Measurements from ENCODE around the gene GRAMD2B.
A peak's percentile ranks its signal among the peaks of the same experiment; 100 is the strongest.

The GRAMD2B gene

DNA sequence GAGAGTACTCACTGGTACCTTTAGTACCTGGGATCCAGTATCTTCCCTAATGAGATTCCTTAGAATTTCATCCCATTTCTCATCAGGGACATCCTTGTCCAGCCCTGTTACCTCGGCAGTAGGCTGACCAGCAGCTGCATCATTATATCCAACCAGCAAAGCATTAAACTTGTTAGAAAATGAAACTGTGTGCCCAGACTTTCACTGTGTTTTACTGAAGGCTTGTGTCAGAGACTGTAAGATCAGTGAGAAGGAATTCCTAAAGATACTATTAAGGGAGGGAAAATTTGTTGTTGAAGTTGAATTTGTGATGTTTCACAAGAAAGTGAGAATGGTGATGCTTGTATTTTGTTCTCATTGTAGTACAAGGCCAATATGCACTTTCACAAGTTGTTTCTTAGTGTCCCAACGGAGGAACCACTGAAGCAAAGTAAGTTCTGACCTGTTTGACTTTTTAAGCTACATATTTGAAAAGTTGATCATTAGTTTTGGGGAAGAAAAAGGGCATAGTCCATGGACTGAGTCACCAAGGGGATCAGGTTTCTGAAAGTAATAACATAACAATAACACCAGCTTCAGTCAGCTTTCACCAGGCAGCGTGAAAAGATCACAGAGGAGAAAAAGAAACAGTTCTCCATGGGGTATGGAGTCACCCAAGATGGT, 48.8 kb downstream of the GRAMD2B start:
- no peak for ATAC-seq
- no peak overlapping the region for H3K27ac Mint-ChIP-seq
- H3K4me3 Mint-ChIP-seq = no peak overlapping the region
- H3K4me1 Mint-ChIP-seq = no peaks in the 10 kb centered on the region
- H3K27me3 Mint-ChIP-seq = no peaks in the 10 kb centered on the region
- DNase-seq = no peak
- H3K9me3 Mint-ChIP-seq = no peaks in the 10 kb centered on the region

DNA sequence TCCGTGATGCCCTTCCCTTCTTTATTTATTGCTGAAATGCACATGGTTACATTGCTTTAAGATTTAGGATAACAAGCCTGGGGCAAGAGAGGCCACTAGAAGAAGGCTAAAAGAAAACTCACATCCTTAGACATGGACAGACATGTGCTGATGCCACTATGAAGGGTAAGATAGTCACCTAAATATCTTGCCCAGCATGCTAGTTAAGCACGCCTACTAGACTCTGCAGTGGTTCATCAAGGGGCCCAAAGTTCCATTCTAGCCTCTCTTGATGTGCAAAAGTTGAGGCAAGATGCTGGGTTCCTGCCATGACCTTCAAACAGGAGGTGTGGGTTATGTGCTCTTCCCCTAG, 49.3 kb downstream of the GRAMD2B start:
- DNase-seq (no peak), ATAC-seq (no peak)
- Mint-ChIP-seq H3K27ac (no peak overlapping the region), H3K9me3 (no peaks in the 10 kb centered on the region), H3K4me1 (no peaks in the 10 kb centered on the region), H3K4me3 (no peak overlapping the region), H3K27me3 (no peaks in the 10 kb centered on the region)

DNA sequence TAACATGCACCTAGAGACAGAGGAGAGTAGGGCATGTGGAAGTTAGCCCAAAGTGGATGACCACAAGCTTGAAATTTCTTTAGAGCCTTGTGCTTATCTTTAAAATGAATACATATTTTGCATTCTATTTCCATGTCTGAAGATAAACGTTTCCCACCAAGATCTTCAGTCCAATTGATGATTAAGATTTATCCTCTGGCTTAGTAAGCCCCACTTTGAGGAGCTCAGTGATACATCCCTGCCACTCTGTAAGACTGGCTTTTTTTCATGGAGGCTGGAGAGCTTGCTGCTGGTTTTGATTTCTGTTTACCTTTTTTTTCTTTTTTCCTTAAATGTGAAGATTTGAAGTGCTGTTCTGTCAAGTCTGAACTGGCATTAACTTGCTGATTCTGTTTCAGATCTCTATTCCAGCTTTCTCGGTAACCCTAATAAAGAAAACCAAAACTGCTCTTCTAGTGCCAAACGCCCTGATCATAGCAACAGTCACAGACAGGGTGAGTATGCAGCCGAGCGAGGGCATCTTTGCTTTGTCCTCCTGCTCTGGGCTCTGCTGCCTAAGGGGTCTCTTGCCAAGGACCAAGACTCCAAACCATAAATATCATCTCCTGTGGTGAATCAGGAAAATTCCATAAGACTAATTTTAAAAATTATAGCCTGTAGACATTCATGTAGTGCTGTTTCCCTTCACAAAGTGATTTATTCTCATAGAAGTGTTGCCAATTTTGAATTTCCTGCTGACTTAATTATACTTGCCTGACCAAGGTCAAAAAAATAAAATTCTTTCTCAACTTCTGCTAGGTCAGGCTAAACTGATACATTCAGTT, 54.3 kb downstream of the GRAMD2B start:
- H3K4me3 Mint-ChIP-seq = no peak overlapping the region

DNA sequence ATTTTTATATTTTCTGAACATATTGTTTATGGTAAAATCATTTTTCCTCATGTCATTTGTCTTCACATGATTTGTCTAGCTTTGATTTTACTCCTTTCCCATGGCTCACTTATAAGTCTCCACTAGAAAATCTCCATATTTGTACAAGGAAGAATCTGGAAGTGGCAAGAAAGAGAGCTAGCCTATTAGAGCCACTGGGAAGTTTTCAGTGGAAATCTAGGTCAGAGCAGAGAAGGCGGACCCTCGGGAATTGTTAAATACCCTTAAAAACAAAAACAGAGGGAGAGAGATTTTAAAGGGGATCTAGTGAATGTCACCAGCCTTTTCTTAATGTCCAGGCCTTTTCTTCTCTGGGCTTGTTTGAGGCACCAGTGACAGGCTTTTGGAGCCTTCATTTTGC, 56.6 kb downstream of the GRAMD2B start:
- Mint-ChIP-seq H3K9me3 (no peaks in the 10 kb centered on the region), H3K4me3 (no peak overlapping the region), H3K27me3 (no peaks in the 10 kb centered on the region), H3K4me1 (no peaks in the 10 kb centered on the region), H3K27ac (no peak overlapping the region)
- DNase-seq (no peak), ATAC-seq (no peak)

More for the DNA sequence above, 54.3 kb downstream of the GRAMD2B start:
- H3K4me1 Mint-ChIP-seq = no peaks in the 10 kb centered on the region
- no peak for DNase-seq
- no peaks in the 10 kb centered on the region for H3K27me3 Mint-ChIP-seq
- H3K9me3 Mint-ChIP-seq = no peaks in the 10 kb centered on the region
- no peak for ATAC-seq
- H3K27ac Mint-ChIP-seq = no peak overlapping the region

DNA sequence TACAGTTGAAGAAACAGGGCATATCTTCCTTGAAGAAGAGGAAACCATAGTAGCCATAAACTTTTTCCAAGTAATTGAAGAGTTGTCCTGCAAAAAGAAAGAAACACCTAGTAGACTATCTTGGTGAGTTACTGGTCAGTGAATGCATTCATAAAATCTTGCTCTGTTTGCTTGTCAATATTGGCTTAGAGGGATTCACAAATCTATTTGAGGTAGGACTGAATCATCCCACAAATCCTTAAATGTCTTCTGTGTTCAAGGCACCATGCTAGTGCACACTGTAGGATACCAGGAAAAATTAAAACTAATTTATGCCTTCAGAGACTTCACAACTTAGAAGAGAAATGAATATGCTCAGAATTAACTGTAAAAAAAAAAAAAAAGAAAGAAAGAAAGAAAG, 57.6 kb downstream of the GRAMD2B start:
- ATAC-seq (no peak), DNase-seq (no peak)
- H3K4me1 Mint-ChIP-seq = no peaks in the 10 kb centered on the region
- H3K27ac Mint-ChIP-seq = peak overlapping the region in 1 of 2 donors; percentile 34
- no peaks in the 10 kb centered on the region for H3K27me3 Mint-ChIP-seq
- no peak overlapping the region for H3K4me3 Mint-ChIP-seq
- no peaks in the 10 kb centered on the region for H3K9me3 Mint-ChIP-seq

DNA sequence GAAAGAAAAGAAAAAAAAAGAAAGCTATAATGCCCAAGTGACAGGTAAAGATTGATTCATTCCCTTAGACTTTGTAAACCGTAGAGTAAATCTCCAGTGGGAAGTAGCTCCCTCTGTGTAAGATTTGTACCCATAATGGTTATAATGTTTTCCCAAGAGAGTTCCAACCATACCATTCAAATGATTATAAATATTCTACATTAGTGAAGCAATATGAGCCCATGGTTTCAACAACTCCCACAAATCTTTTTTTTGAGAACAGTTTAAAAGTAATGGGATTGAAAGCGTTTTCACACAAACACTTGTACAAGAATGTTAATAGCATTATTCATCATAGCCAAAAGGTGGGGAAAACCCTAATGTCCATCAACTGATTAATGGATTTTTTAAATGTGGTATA, 58.0 kb downstream of the GRAMD2B start:
- H3K4me3 Mint-ChIP-seq = no peak overlapping the region
- no peak overlapping the region for H3K27ac Mint-ChIP-seq
- no peak for DNase-seq
- no peak for ATAC-seq
- no peaks in the 10 kb centered on the region for H3K4me1 Mint-ChIP-seq
- H3K27me3 Mint-ChIP-seq = no peaks in the 10 kb centered on the region
- no peaks in the 10 kb centered on the region for H3K9me3 Mint-ChIP-seq

DNA sequence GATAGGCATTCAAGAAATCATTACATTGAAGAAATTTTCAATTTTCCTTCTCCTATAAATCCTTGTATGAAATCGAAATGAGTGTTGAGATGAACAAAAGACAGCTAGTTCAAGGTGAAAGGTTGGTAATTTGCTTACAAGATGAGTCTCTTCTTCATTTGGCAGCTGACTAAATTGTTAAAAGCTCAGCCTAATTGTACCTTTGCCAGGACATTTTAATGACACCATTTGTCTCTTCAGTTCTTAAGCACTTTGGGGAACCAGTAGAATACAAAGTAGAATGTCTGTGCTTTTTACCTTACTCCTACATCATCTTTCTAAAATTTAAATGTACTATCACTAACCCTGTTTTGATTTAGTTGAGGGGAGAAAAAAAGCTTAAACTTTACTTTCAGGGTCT, 59.4 kb downstream of the GRAMD2B start:
- DNase-seq (no peak), ATAC-seq (no peak)
- no peaks in the 10 kb centered on the region for H3K4me1 Mint-ChIP-seq
- H3K4me3 Mint-ChIP-seq = no peak overlapping the region
- no peaks in the 10 kb centered on the region for H3K27me3 Mint-ChIP-seq
- H3K27ac Mint-ChIP-seq = no peak overlapping the region
- H3K9me3 Mint-ChIP-seq = no peaks in the 10 kb centered on the region

DNA sequence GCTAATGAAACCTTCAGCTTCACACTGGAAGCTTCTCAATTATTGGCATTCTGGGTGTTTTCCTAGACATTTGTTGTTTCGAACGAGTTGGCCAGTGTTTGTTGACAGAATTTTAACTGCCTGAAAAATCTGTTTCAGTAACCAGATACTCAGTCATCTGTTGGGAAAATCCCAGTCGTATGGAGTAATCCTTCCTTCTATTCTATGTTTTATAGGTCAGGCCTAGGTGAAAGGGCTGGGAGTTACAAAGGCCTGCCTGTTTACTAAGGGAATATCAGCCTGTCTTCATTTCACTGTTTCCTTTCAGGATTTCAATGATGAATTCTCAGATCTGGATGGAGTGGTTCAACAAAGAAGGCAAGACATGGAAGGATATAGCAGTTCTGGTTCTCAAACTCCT, 59.9 kb downstream of the GRAMD2B start:
- peak overlapping the region in 1 of 2 donors; percentile 37 for H3K27ac Mint-ChIP-seq
- H3K4me3 Mint-ChIP-seq = no peak overlapping the region
- DNase-seq (no peak), ATAC-seq (no peak)
- H3K9me3 Mint-ChIP-seq = no peaks in the 10 kb centered on the region
- no peaks in the 10 kb centered on the region for H3K27me3 Mint-ChIP-seq
- no peaks in the 10 kb centered on the region for H3K4me1 Mint-ChIP-seq

DNA sequence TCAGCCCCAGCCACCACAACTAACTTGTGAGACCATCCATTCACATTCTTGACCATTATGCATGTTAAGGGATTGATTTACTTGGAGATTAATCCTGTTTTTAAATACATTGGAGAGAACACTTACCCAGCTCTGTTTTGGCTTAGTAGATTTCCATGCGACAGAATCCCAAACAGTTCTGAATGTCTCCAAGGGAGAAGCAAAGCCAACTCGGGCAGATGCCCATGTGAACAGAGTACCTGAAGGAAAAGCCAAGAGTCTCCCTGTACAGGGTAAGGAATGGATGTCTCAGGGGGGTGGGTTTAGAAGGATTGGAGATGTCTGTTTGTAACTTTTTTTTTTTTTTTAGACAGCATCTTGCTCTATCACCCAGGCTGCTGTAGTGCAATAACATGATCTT, 61.0 kb downstream of the GRAMD2B start:
- Mint-ChIP-seq H3K27me3 (no peaks in the 10 kb centered on the region), H3K27ac (no peak overlapping the region), H3K4me1 (no peaks in the 10 kb centered on the region), H3K9me3 (no peaks in the 10 kb centered on the region), H3K4me3 (no peak overlapping the region)
- DNase-seq (no peak), ATAC-seq (no peak)

DNA sequence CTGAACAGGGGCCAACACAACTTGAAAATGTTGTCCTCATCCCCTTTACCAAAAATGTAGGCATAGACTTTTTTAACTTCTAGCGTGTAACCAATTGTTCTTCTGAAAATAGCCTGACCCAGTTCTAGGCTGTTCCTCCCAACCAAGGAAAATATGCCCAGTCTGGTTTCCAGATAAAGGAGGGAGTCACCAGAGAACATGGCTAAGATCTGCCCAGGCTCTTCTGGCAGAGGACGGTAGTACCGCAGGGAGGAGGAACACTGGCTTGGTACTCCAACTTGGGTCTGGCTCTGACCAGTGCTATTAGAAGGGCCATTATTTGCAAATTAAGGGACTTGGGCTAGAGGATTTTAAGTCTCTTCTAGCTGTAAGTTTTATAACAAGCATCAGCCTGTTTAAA, 63.1 kb downstream of the GRAMD2B start:
- DNase-seq (no peak), ATAC-seq (no peak)
- Mint-ChIP-seq H3K27me3 (no peaks in the 10 kb centered on the region), H3K27ac (no peak overlapping the region), H3K4me3 (no peak overlapping the region), H3K9me3 (no peaks in the 10 kb centered on the region), H3K4me1 (no peaks in the 10 kb centered on the region)

DNA sequence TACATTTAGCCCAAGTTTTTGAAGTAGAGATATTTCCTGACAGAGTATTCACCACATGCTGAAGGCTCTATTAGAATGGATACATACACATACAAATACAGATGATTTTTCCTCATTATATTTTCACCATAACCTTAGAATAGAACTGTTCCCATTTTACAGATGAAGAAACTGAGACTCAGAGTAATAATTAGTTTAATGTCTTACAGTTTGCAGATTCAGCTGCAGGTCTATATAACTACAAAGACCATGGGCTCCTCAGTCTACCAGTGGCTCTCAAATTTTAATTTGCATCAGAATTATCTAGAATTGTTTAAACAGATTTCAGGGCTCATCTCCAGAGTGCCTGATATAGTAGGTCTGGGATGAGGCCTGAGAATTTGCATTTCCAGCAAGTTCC, 64.4 kb downstream of the GRAMD2B start:
- ATAC-seq = no peak
- H3K9me3 Mint-ChIP-seq = no peaks in the 10 kb centered on the region
- H3K4me1 Mint-ChIP-seq = no peaks in the 10 kb centered on the region
- no peak overlapping the region for H3K27ac Mint-ChIP-seq
- no peak for DNase-seq
- no peak overlapping the region for H3K4me3 Mint-ChIP-seq
- no peaks in the 10 kb centered on the region for H3K27me3 Mint-ChIP-seq

DNA sequence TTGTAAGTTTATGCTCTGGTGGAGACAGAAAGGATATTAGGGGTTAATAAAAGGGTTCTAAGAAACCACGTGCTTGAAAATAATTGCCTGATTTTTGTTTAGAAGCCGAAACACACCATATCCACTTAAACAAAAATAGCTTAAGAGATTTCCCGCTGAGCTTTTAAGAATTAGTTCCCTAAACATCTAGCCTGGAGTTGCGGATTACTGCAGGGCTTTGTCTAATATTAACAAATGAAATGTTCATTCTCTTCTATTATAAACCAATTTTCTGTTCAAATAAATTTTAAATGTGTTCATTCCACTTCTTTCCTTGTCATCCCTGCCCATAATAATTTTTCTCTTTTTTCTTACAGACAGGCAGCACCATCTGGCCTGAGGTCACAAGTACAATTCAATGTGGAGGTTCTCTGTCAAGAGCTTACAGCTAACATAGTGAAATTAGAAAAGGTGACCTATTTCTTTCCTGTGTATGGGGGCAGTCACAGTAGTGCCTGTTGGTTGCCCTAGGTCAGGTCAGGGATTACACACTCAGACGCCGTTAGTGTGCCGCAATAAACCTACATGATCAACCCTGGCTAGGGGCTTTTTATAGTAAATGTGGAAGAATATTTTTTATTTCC, 65.3 kb downstream of the GRAMD2B start:
- Mint-ChIP-seq H3K9me3 (no peaks in the 10 kb centered on the region), H3K27me3 (no peaks in the 10 kb centered on the region), H3K4me3 (no peak overlapping the region), H3K4me1 (no peaks in the 10 kb centered on the region), H3K27ac (no peak overlapping the region)
- ATAC-seq (no peak), DNase-seq (no peak)

DNA sequence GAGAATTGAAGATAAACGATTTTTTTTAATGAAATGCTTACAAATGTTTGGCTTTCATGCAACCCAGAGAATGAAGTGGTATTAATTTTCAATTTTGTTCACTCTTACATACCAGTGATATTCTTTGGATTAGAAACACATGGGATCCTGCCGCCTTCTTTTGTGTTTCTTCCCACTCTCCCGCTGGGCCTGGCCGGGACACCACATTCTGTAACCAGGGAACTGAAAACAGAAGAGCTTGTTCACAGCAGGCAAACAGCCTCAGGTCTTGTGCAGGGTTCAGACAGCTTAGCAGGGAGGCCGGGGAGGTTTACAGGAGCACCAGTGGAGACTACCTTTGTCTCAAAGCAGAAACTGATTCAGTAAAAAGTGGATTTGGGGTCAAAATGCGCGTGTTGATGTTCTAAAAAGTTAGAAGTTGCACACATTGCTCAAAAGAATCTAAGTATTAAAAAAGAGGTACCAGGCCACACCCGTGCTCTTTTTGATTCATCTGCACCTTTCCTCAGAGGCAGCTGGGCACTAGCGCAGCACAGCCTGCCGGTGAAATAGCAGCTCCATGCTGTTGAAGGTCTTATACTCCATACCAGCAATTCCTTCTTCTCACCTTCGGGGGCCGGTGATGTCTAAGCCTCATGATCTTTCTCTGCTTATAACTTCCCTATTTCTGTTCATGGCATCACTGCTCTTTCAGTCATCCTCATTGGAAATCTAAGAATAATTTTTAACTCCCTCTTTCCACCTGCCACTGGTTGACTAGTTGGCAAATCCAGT, 67.1 kb downstream of the GRAMD2B start:
- H3K27ac Mint-ChIP-seq = no peak overlapping the region
- ATAC-seq (no peak), DNase-seq (no peak)
- H3K4me3 Mint-ChIP-seq = no peak overlapping the region
- no peaks in the 10 kb centered on the region for H3K4me1 Mint-ChIP-seq
- no peaks in the 10 kb centered on the region for H3K27me3 Mint-ChIP-seq
- no peaks in the 10 kb centered on the region for H3K9me3 Mint-ChIP-seq

DNA sequence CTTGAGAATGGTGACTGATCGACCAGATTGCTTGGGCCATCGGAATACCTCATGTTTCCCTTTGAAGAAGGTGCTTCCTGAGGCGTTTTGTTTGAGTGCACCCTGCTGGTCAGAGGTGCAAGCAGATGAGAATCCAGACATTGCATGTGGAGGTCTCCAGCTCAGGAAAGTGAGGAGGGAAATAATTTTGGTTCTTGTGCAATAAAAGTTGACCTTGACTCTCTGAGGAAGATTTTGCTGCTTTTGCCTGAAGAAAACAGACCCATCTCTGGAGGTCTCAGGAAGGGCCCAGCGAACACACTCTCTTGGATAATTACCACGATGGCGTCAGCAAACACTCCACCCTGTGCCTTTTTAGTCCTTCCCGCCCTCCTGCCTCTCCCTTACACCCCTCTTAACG, 69.7 kb downstream of the GRAMD2B start:
- ATAC-seq (no peak), DNase-seq (no peak)
- no peaks in the 10 kb centered on the region for H3K4me1 Mint-ChIP-seq
- H3K27ac Mint-ChIP-seq = no peak overlapping the region
- H3K9me3 Mint-ChIP-seq = no peaks in the 10 kb centered on the region
- no peak overlapping the region for H3K4me3 Mint-ChIP-seq
- no peaks in the 10 kb centered on the region for H3K27me3 Mint-ChIP-seq

DNA sequence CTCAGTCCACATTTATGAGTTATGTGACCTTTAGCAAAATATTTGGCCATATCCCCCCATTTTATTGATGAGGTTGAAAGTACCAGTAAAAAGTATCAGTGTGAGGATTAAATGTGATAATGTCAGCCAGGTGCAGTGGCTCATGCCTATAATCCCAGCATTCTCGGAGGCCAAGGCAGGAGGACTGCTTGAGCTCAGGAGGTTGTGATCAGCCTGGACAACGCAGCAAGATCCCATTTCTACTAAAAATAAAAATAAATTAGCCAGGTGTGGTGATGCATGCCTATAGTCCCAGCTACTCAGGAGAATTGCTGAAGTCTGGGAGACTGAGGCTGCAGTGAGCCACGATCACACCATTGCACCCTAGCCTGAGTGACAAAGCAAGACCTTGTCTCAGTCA, 71.2 kb downstream of the GRAMD2B start:
- Mint-ChIP-seq H3K4me3 (no peak overlapping the region), H3K4me1 (peaks cover 3% of the 10 kb centered on the region), H3K27ac (peak overlapping the region in 1 of 2 donors; percentile 20), H3K27me3 (no peaks in the 10 kb centered on the region), H3K9me3 (no peaks in the 10 kb centered on the region)
- no peak for ATAC-seq
- DNase-seq = no peak

DNA sequence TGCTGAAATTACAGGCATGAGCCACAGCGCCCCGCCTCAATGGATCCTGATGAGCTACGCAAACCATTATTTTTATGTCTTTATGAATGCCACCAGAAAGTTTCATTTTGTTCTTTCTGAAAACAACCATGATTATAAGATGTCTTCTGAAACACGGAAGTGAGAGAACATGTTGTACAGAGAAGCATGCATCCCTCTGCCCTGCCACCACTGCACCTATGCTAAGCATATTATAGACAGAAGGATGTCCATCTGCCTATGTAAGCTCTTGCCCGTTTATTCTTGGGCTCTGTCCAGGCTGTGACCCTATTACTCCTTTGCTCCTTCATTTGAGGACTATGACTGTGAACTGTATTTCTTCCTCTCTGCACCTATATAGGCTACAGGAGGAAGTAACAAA, 74.3 kb downstream of the GRAMD2B start:
- no peak overlapping the region for H3K4me3 Mint-ChIP-seq
- no peaks in the 10 kb centered on the region for H3K27me3 Mint-ChIP-seq
- H3K4me1 Mint-ChIP-seq = peaks cover 21% of the 10 kb centered on the region
- H3K27ac Mint-ChIP-seq = no peak overlapping the region
- DNase-seq (no peak), ATAC-seq (no peak)
- H3K9me3 Mint-ChIP-seq = no peaks in the 10 kb centered on the region

Data from stimulated activated naive CD8-positive, alpha-beta T cell treated with anti-CD3 and anti-CD28 coated beads, Interleukin-15, amount 100 ng/mL, for 72 hours (primary cell).